Activated CD4-positive, alpha-beta memory T cell treated with anti-CD3 and anti-CD28 coated beads for 36 hours (primary cell): ENCODE results near the gene CFAP53. TPM values are rescaled to one million over a fixed set of nuclear protein-coding genes. Genes with fewer than 3 reads are reported as not detected.
"Not testable (repeated sequence)": the region's sequence is repeated elsewhere in the genome, so short reads cannot be mapped to it uniquely, and the experiment has no call there.

ENCODE experiments used
- CTCF ChIA-PET: fragments of 350-600 bp; sonication (Branson Sonifier 250); formaldehyde crosslinking; loops from one replicate; lab custom pipeline; 2021; ENCODE audit warnings: antibody characterized with exemption, inconsistent platforms; lab: Charles Lee
- POLR2A ChIA-PET: fragments of 350-600 bp; sonication (Branson Sonifier 250); formaldehyde crosslinking; loops from one replicate; lab custom pipeline; 2021; ENCODE audit warnings: antibody characterized with exemption; lab: Charles Lee
- DNase-seq: peaks from one replicate; pipeline ENCODE4 v3.0.0-alpha.2; 2020
- H3K27ac Mint-ChIP-seq: one replicate; pipeline ENCODE4 v1.8.0; 2021; ENCODE audit warnings: mixed read lengths
- H3K27me3 Mint-ChIP-seq: one replicate; pipeline ENCODE4 v1.8.0; 2021; ENCODE audit warnings: mixed read lengths
- H3K36me3 Mint-ChIP-seq: one replicate; pipeline ENCODE4 v1.8.0; 2021; ENCODE audit warnings: mixed read lengths
- H3K4me1 Mint-ChIP-seq: one replicate; pipeline ENCODE4 v1.8.0; 2021; ENCODE audit warnings: low read depth, mixed read lengths
- H3K4me3 Mint-ChIP-seq: one replicate; pipeline ENCODE4 v1.8.0; 2021; ENCODE audit warnings: mild to moderate bottlenecking, mixed read lengths
- H3K9me3 Mint-ChIP-seq: one replicate; pipeline ENCODE4 v1.8.0; 2021; ENCODE audit warnings: mixed read lengths
- intact Hi-C: fragments of 100-400 bp; cut with micrococcal nuclease; formaldehyde crosslinking; loops from one replicate; pipeline ENCODE4 v1.15.1; 2023
- total RNA-seq, 2 experiments: library from RNA; stranded (reverse); gene quantifications; one replicate each; pipeline ENCODE4 v1.2.3, GENCODE V29; 2021

CFAP53 gene
- total RNA-seq, 2 experiments from 2014 or later: 0.26 to 0.48 TPM

DNA sequence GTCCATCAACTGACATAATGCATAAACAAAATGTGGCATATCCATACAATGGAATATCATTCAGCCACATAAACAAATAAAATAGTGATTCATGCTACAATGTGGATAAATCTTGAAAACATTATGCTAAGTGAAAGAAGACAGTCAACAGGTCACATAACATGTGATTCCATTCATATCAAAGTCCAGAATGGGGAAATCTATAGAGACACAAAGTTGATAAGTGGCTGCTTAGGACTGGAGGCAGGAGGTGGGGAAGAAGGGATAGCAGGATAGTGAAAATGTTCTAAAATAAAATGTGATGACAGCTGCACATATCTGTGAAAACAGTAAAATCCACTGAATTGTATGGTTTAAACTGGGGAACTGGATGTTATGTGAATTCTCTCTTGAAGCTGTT lies 18.7 kb downstream of the CFAP53 start:
- POLR2A ChIA-PET: no interaction called here
- intact Hi-C loops: no loop called here
- Mint-ChIP-seq H3K27ac (no peak overlapping the region), H3K4me1 (no peaks in the 10 kb centered on the region), H3K4me3 (no peak overlapping the region), H3K27me3 (no peaks in the 10 kb centered on the region), H3K36me3 (peaks cover 1% of the 10 kb centered on the region), H3K9me3 (peaks cover 4% of the 10 kb centered on the region)
- no peak for DNase-seq
- CTCF ChIA-PET: no interaction called here

DNA sequence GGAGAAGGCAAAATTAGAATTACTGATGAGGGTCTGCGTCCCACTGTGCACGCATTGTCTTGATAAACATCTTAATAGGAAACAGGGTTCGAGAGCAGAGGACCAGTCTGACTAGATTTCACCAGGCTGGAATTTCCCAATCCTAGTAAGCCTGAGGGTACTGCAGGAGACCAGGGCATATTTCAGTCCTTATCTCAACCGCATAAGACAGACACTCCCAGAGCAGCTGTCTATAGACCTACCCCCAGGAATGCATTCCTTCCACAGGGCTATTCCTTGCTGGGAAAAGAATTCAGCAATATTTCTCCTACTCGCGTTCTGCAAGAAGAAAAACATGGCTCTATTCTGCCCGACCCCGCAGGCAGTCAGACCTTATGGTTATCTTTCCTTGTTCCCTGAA lies 24.5 kb downstream of the CFAP53 start:
- H3K36me3 Mint-ChIP-seq: peaks cover 14% of the 10 kb centered on the region
- H3K4me3 Mint-ChIP-seq, H3K27me3 Mint-ChIP-seq, DNase-seq, POLR2A ChIA-PET, H3K4me1 Mint-ChIP-seq, CTCF ChIA-PET, intact Hi-C loops, H3K27ac Mint-ChIP-seq: not testable (repeated sequence)
- peaks cover 30% of the 10 kb centered on the region for H3K9me3 Mint-ChIP-seq

DNA sequence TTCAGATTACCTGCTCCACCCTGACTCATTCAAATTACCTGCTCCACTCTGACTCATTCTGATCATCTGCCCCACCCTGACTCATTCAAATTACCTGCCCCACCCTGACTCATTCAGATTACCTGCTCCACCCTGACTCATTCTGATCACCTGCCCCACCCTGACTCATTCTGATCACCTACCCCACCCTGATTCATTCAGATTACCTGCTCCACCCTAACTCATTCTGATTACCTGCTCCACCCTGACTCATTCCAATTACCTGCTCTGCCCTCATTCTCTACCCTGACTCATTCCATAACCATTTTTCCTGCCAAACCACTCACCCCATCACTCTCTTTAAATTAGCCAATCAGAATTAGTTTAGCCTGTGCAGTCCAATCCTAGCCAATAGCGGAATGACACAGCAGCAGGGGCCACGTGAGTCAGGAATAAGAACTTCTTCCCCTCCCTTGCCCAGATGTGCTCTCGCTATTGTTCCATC lies 26.2 kb downstream of the CFAP53 start:
- intact Hi-C loops: no loop called here
- ChIA-PET POLR2A (no interaction called here), CTCF (no interaction called here)
- peaks cover 6% of the 10 kb centered on the region for H3K4me1 Mint-ChIP-seq
- H3K36me3 Mint-ChIP-seq: peaks cover 14% of the 10 kb centered on the region
- peaks cover 16% of the 10 kb centered on the region for H3K27me3 Mint-ChIP-seq
- H3K27ac Mint-ChIP-seq: no peak overlapping the region
- H3K9me3 Mint-ChIP-seq: peaks cover 30% of the 10 kb centered on the region
- H3K4me3 Mint-ChIP-seq: no peak overlapping the region
- peak; percentile 31 for DNase-seq

DNA sequence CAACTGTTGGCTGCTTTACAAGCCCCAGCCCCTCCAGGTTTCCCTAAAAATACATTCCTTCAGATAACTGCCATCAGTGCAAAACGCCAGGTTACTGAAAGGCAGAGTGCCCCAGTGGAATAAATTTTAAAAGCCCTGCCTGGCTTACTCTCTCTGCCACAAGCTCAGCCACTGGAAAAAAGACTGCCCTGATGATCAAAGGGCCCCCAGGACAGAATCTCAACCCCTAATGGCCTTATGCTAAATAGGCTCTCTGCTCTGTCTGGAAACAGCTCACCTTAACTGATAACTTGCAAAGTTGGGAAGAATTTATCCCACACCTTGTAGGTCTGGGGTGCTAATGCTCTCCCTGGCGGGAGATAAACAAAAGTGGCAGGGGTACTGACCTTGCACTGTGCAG lies 33.9 kb downstream of the CFAP53 start:
- intact Hi-C loops: no loop called here
- no peak for DNase-seq
- Mint-ChIP-seq H3K9me3 (no peaks in the 10 kb centered on the region), H3K4me3 (no peak overlapping the region), H3K36me3 (no peaks in the 10 kb centered on the region), H3K27ac (no peak overlapping the region), H3K27me3 (peaks cover 6% of the 10 kb centered on the region), H3K4me1 (peaks cover 4% of the 10 kb centered on the region)
- ChIA-PET POLR2A (no interaction called here), CTCF (no interaction called here)

DNA sequence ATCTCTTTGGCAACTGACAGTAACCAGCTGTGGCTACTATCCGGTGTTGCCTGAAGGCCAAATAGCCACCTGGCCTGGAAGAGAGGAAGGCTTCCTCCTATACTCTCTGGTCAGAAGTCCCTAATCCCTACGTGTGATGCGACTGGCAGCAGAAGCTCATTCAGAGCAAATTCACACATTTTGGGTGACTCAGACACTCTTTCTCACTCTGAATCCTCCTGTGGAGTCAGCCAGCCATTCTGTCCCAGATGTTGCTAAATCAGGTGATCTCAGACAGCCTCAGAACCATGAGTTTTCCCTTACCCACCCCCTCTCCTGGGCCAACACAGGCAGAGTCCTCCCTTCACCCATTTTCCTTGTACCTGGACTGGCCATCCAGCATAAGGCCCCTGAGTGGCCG lies 34.7 kb downstream of the CFAP53 start:
- H3K4me3 Mint-ChIP-seq: no peak overlapping the region
- no peak overlapping the region for H3K27ac Mint-ChIP-seq
- peaks cover 5% of the 10 kb centered on the region for H3K27me3 Mint-ChIP-seq
- no peaks in the 10 kb centered on the region for H3K36me3 Mint-ChIP-seq
- POLR2A ChIA-PET: no interaction called here
- peak; percentile 37 for DNase-seq
- peaks cover 4% of the 10 kb centered on the region for H3K4me1 Mint-ChIP-seq
- H3K9me3 Mint-ChIP-seq: no peaks in the 10 kb centered on the region
- CTCF ChIA-PET: interaction anchor here (0.7 to 1.1 kb wide), 2 partner anchors 13 to 126 kb away, joined by 3 read pairs; no protein-coding TSS in a partner anchor
- intact Hi-C loops: no loop called here

DNA sequence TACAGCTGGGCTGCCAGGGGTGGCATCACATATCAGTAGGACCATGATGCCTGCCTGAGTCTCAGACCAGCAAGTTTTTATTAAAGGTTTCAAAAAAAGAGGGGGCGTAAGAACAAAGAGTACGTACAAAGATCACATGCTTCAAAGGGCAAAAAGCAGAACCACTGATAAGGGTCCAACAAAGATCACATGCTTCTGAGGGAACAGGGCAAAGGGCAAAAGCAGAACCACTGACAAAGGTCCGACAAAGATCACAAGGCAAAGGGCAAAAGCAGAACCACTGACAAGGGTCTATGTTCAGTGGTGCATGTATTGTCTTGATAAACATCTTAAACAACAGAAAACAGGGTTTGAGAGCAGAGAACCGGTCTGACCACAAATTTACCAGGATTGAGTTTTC lies 46.0 kb downstream of the CFAP53 start:
- CTCF ChIA-PET: interaction anchor here (1.0 to 5.3 kb wide), 2 partner anchors 136 to 137 kb away, joined by 4 to 82 read pairs; no protein-coding TSS in a partner anchor
- H3K4me3 Mint-ChIP-seq, H3K4me1 Mint-ChIP-seq, DNase-seq, H3K36me3 Mint-ChIP-seq, intact Hi-C loops, POLR2A ChIA-PET, H3K27ac Mint-ChIP-seq: not testable (repeated sequence)
- Mint-ChIP-seq H3K27me3 (peaks cover 18% of the 10 kb centered on the region), H3K9me3 (peaks cover 16% of the 10 kb centered on the region)

DNA sequence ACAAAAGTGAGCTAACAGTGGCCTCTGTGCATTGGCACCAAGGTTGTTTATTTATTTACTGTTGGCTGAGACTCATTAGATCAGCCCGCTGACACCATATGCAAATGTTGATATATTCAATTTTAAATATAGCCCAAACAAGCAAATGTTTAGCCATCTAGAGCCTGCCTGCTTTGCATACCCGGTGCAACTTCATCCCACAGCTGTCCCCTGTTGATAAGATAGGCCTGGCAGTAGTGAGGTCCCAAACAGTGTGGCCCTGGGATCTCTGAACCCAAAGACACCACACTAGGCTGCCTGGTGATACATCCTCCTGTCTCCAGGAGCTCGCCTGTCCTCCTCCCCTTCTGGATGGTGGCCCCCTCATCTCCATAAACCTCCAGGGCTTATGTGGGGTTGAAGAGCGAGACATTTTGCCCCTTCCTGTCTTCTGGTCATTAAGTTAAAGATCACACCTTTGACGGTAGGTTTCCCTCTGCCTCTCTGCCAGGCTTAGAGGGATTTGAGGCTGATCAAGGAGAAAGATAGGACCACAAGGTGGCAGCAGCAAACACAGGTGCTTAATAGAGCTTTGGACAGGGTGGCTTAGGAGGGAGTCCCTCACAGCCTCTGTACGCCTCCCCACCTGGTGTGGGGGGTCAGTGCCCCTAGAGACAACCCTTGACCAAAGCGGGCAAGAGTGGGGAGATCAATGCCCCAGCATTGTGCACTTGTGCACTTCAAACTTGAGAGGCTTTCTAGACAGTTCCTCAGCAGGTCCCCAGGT lies 47.7 kb downstream of the CFAP53 start:
- peaks cover 16% of the 10 kb centered on the region for H3K9me3 Mint-ChIP-seq
- intact Hi-C loops: loop anchor here (1.0 to 2.0 kb wide), 3 partner anchors 50 to 211 kb away; no protein-coding TSS in a partner anchor
- peaks cover 18% of the 10 kb centered on the region for H3K27me3 Mint-ChIP-seq
- H3K27ac Mint-ChIP-seq: no peak overlapping the region
- no peaks in the 10 kb centered on the region for H3K4me1 Mint-ChIP-seq
- H3K36me3 Mint-ChIP-seq: peaks cover 4% of the 10 kb centered on the region
- peak; percentile 38 for DNase-seq
- POLR2A ChIA-PET: no interaction called here
- H3K4me3 Mint-ChIP-seq: no peak overlapping the region
- CTCF ChIA-PET: interaction anchor here (1.0 to 5.3 kb wide), 10 partner anchors 8 to 210 kb away, joined by 3 to 82 read pairs (median 4); partner anchors contain the start of gene CFAP53

DNA sequence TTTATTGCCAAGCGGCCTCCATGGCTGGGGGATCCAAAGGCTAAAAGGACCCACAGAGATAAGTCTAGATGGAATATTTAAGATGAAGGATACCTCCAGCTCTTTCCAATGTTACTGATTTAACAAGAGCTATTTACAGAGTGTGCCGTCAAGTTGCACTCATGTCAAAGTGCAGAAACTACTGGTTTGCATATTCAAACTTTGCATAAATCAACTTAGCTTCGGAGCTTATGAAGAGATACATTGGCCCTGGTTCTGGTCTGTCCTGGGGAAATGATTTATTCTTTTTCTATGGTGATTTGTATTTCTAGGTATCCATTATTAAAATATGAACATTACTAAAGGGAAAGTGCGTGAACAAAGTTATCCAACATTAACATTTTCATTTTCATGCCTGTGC lies 57.0 kb downstream of the CFAP53 start:
- no peak overlapping the region for H3K4me3 Mint-ChIP-seq
- no peak overlapping the region for H3K27ac Mint-ChIP-seq
- intact Hi-C loops: no loop called here

DNA sequence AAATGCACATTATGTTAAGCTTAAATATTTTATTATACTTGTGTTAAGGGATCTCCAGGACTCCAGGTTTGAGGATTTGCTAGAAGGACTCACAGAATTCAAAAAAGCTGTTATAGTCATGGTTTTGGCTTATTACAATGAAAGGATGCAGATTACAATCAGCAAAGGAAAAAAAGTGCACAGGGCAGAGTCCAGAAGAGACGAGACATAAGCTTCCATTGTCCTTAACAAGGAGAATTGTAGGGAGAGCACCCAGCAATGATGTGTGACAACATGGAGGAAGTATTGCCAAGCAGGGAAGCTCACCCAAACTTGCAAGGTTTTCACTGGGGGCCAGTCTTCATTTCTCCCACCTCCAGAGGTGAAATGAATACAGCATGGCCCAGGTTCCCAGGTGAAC lies 58.6 kb downstream of the CFAP53 start:
- H3K4me1 Mint-ChIP-seq: peaks cover 9% of the 10 kb centered on the region
- H3K9me3 Mint-ChIP-seq: no peaks in the 10 kb centered on the region
- ChIA-PET CTCF (interaction anchor here (1.3 to 1.4 kb wide), 2 partner anchors 13 to 150 kb away, joined by 4 to 7 read pairs; partner anchors contain the start of gene MYO5B), POLR2A (no interaction called here)
- peaks cover 27% of the 10 kb centered on the region for H3K27me3 Mint-ChIP-seq
- no peak overlapping the region for H3K27ac Mint-ChIP-seq
- intact Hi-C loops: no loop called here
- DNase-seq: no peak
- no peak overlapping the region for H3K4me3 Mint-ChIP-seq
- H3K36me3 Mint-ChIP-seq: no peaks in the 10 kb centered on the region

More for the DNA sequence above, 57.0 kb downstream of the CFAP53 start:
- peaks cover 23% of the 10 kb centered on the region for H3K27me3 Mint-ChIP-seq
- no peaks in the 10 kb centered on the region for H3K9me3 Mint-ChIP-seq
- ChIA-PET POLR2A (no interaction called here), CTCF (interaction anchor here (0.9 to 1.2 kb wide), 2 partner anchors 10 to 183 kb away, joined by 3 read pairs; no protein-coding TSS in a partner anchor)
- no peak for DNase-seq
- peaks cover 2% of the 10 kb centered on the region for H3K4me1 Mint-ChIP-seq
- H3K36me3 Mint-ChIP-seq: no peaks in the 10 kb centered on the region

DNA sequence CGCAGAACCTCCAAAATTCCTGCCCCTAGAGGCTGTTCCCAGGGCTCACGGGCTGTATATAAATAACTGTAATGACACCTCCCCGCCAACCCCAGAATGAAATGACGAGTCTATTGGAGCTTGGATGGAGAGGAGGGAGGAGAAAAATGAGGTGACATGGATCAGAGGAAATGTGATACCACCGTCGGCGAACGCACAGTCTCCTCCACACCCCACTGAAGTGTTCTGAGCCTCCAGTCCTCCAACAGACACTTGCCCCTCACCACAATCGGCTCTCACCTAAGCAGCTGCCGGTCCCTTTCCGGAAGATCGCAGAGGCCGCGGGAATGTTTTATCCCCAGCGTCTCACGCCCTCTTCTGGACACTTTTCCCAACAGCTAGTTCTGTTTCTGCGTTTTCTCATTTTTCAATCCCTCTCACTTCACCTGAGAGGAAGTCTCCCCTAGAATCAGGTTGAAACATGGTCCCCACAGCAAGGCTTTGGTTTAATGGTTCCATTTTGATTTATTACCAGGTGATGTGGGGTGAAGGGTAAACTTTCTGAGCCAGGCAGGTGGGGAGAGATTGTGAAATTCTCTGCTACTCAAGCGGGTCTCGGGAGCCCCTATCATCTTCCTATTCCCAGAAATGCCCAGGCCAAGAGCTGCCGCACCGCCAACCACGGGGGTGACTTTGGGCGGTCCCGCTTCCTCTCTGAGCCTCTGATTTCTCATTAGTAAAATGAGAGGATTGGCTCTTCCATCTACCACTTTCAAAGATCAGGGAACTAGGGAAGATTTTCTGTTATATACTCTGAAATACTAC lies 62.3 kb downstream of the CFAP53 start:
- peak; percentile 21 for DNase-seq
- H3K36me3 Mint-ChIP-seq: no peaks in the 10 kb centered on the region
- ChIA-PET CTCF (interaction anchor here (0.6 to 3.9 kb wide), 11 partner anchors 9 to 694 kb away, joined by 3 to 25 read pairs (median 3); partner anchors contain the start of gene MYO5B), POLR2A (no interaction called here)
- intact Hi-C loops: loop anchor here (5.0 kb wide), 2 partner anchors 197 to 223 kb away; no protein-coding TSS in a partner anchor
- peaks cover 9% of the 10 kb centered on the region for H3K4me1 Mint-ChIP-seq
- H3K4me3 Mint-ChIP-seq: no peak overlapping the region
- H3K9me3 Mint-ChIP-seq: peaks cover 9% of the 10 kb centered on the region
- no peak overlapping the region for H3K27ac Mint-ChIP-seq
- H3K27me3 Mint-ChIP-seq: peaks cover 33% of the 10 kb centered on the region

DNA sequence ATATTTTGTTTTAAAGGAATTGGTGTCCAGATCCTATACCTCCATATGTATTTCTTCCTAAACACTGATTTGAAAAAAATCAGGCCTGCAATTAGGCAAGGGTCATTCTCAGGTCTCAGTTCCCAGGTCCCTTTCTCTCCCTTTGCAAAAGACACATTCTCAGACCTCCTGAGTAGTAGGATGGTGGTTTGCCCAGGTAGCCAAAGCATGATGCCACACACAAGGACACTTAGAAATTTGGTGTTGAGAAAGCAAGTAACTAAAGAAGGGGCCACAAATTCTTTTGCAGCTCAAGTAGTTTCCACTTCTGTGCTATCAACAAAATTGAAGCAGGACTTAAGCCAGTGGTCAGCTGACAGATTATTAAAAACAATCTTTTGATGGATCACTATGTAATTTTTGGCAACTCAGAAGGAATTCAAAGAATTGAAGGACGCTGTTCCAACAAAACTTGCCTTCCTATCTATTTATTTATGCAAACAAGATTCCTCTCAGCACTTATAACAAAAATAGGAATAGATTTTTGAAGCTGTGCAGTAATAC lies 64.7 kb downstream of the CFAP53 start:
- no peak overlapping the region for H3K27ac Mint-ChIP-seq
- H3K27me3 Mint-ChIP-seq: peaks cover 40% of the 10 kb centered on the region
- POLR2A ChIA-PET: no interaction called here
- H3K4me1 Mint-ChIP-seq: peaks cover 9% of the 10 kb centered on the region
- DNase-seq: no peak
- H3K36me3 Mint-ChIP-seq: no peaks in the 10 kb centered on the region
- peaks cover 9% of the 10 kb centered on the region for H3K9me3 Mint-ChIP-seq
- CTCF ChIA-PET: interaction anchor here (0.6 to 3.9 kb wide), 3 partner anchors 16 to 156 kb away, joined by 3 to 25 read pairs (median 4); no protein-coding TSS in a partner anchor
- H3K4me3 Mint-ChIP-seq: no peak overlapping the region
- intact Hi-C loops: loop anchor here (5.0 kb wide), 2 partner anchors 194 to 226 kb away; no protein-coding TSS in a partner anchor
